Measurements from ENCODE around the gene NRSN1. TPM values are rescaled to one million over a fixed set of nuclear protein-coding genes. Genes with fewer than 3 reads are reported as not detected.

NRSN1 gene, protein sequence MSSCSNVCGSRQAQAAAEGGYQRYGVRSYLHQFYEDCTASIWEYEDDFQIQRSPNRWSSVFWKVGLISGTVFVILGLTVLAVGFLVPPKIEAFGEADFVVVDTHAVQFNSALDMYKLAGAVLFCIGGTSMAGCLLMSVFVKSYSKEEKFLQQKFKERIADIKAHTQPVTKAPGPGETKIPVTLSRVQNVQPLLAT
- total RNA-seq (2022) = not detected in 2 replicates
- Bru-seq, nascent RNA = not detected
- not detected for BruChase-seq, experiment 1, labeled RNA remaining after a 6-hour chase
- BruChase-seq, experiment 2, labeled RNA remaining after a 2-hour chase = not detected
- long read RNA-seq = 0 reads

DNA sequence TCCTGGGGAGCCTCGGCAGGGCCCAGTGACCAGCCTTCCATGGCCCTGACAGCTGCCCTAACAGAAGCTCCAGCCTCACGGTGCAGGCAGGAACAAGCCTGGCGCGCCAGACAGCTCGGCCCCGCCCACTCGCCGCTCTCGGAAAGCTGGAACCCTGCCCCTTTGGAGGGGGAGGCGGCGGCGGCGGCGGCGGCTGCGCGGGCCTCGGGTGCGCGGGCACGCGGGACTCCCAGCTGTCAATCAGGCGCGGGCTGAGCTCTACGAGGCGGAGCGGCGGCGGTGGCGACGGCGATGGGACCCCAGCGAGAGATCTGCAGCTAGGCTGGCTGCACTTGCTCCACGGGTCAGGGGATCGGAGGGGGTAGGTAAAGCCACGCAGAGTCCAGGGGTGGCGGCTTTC lies at the start of gene NRSN1:
Gene NRSN1, plus strand, starts transcription at position 236 of the 400 bp plus-strand sequence. CDS start 8,113 bp downstream, outside the sequence.
- Mint-ChIP-seq H3K4me3 (ENCODE audit: unreplicated experiment) (no peak within 1 kb of the TSS), H3K27ac (ENCODE audit: low read depth, unreplicated experiment) (no peak within 1 kb of the TSS), H3K36me3 (ENCODE audit: insufficient read depth, unreplicated experiment) (no peaks in the 10 kb centered on the region), H3K4me1 (ENCODE audit: insufficient read depth, unreplicated experiment) (no peaks in the 10 kb centered on the region), H3K27me3 (ENCODE audit: insufficient read depth, unreplicated experiment) (peaks cover 31% of the 10 kb centered on the region), H3K9me3 (ENCODE audit: unreplicated experiment) (no peaks in the 10 kb centered on the region)
- no TSS peak for BruUV-seq (replicated peaks)
- no peak for DNase-seq (ENCODE audit: unreplicated experiment)
- POLR2A ChIA-PET = interaction anchor here (0.6 kb wide), 1 partner anchor 16 kb away, joined by 3 read pairs; no protein-coding TSS in a partner anchor
- intact Hi-C loops (cut with micrococcal nuclease) = no loop called here
- TF ChIP-seq, protein P1, sequence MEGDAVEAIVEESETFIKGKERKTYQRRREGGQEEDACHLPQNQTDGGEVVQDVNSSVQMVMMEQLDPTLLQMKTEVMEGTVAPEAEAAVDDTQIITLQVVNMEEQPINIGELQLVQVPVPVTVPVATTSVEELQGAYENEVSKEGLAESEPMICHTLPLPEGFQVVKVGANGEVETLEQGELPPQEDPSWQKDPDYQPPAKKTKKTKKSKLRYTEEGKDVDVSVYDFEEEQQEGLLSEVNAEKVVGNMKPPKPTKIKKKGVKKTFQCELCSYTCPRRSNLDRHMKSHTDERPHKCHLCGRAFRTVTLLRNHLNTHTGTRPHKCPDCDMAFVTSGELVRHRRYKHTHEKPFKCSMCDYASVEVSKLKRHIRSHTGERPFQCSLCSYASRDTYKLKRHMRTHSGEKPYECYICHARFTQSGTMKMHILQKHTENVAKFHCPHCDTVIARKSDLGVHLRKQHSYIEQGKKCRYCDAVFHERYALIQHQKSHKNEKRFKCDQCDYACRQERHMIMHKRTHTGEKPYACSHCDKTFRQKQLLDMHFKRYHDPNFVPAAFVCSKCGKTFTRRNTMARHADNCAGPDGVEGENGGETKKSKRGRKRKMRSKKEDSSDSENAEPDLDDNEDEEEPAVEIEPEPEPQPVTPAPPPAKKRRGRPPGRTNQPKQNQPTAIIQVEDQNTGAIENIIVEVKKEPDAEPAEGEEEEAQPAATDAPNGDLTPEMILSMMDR (IDR thresholded peaks at IDR 0.05; ENCODE audit: unreplicated experiment) = no peak
- CTCF ChIA-PET = interaction anchor here (1.1 kb wide), 1 partner anchor 10 kb away, joined by 5 read pairs; no protein-coding TSS in a partner anchor

DNA sequence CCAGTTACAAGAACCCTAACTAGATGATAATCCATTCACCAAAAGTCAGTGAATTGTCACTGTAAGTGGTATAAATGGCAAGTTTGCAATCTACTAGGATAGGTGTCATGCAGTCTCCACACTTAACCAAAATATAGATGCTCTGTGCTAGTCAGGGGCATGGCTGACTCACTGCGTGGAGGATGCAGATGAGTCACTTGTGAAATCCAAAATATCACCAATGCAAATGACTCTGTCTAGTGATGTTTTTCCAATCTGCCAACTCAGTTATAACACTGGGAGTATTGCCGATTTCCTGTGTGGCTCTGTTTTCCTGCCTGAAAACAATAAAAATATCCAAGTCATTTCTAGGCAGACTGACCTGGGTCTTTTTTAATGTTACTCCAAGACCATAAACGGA lies 47.8 kb upstream of the NRSN1 start:
- peaks cover 4% of the 10 kb centered on the region for H3K4me1 Mint-ChIP-seq (ENCODE audit: insufficient read depth, unreplicated experiment)
- no peaks in the 10 kb centered on the region for H3K36me3 Mint-ChIP-seq (ENCODE audit: insufficient read depth, unreplicated experiment)
- no peak overlapping the region for H3K27ac Mint-ChIP-seq (ENCODE audit: low read depth, unreplicated experiment)
- TF ChIP-seq, protein P1 (IDR thresholded peaks at IDR 0.05; ENCODE audit: unreplicated experiment) = no peak
- H3K4me3 Mint-ChIP-seq (ENCODE audit: unreplicated experiment) = no peak overlapping the region
- peak; percentile 36 for DNase-seq (ENCODE audit: unreplicated experiment)
- BruUV-seq (replicated peaks) = no TSS peak
- H3K9me3 Mint-ChIP-seq (ENCODE audit: unreplicated experiment) = no peaks in the 10 kb centered on the region
- H3K27me3 Mint-ChIP-seq (ENCODE audit: insufficient read depth, unreplicated experiment) = no peaks in the 10 kb centered on the region
- intact Hi-C loops (cut with micrococcal nuclease) = no loop called here
- ChIA-PET CTCF (no interaction called here), POLR2A (no interaction called here)

DNA sequence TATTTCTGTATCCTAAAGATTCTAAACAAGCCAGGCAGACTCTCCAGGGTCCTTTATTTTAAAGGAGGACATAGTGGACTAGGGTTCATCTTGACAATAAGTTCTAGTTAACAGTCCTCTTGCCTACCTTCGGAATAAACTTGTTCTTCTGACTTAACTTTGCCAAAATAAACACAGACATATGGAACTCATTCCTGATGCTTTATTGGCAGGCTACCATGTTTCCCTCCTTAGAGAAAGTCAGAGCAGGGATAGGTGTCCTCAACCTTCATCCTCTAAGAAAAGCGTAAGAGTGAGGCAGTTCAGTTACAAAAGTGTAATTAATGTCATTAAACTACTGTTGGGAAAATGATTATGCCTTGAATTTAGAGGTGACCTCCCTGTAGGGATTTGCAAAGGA lies 46.9 kb upstream of the NRSN1 start:
- ChIA-PET CTCF (no interaction called here), POLR2A (no interaction called here)
- Mint-ChIP-seq H3K27me3 (ENCODE audit: insufficient read depth, unreplicated experiment) (no peaks in the 10 kb centered on the region), H3K27ac (ENCODE audit: low read depth, unreplicated experiment) (no peak overlapping the region), H3K9me3 (ENCODE audit: unreplicated experiment) (no peaks in the 10 kb centered on the region), H3K4me1 (ENCODE audit: insufficient read depth, unreplicated experiment) (peaks cover 4% of the 10 kb centered on the region), H3K4me3 (ENCODE audit: unreplicated experiment) (no peak overlapping the region), H3K36me3 (ENCODE audit: insufficient read depth, unreplicated experiment) (no peaks in the 10 kb centered on the region)
- no peak for DNase-seq (ENCODE audit: unreplicated experiment)
- TF ChIP-seq, protein P1 (IDR thresholded peaks at IDR 0.05; ENCODE audit: unreplicated experiment) = no peak
- intact Hi-C loops (cut with micrococcal nuclease) = no loop called here
- BruUV-seq (replicated peaks) = no TSS peak

DNA sequence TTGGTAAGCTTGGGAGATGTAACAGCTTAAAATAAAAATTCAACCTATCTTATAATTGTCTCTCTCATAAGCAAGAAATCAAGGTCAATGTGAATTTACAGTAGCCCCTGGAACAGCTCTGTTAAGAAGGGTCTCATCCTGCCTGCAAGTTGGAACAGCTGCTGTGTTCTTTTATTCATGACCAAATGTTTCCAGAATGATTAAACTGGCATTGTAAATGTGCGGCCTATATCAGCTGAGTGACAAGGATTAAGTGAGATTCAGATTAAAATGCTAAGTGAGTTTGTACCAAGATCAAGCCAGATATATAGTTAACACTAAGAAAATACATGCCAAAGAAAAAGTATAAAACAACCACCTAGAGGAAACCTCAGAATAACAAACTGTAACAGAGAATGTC lies 45.3 kb upstream of the NRSN1 start:
- Mint-ChIP-seq H3K27ac (ENCODE audit: low read depth, unreplicated experiment) (no peak overlapping the region), H3K36me3 (ENCODE audit: insufficient read depth, unreplicated experiment) (no peaks in the 10 kb centered on the region), H3K27me3 (ENCODE audit: insufficient read depth, unreplicated experiment) (no peaks in the 10 kb centered on the region), H3K9me3 (ENCODE audit: unreplicated experiment) (no peaks in the 10 kb centered on the region), H3K4me3 (ENCODE audit: unreplicated experiment) (no peak overlapping the region), H3K4me1 (ENCODE audit: insufficient read depth, unreplicated experiment) (peaks cover 4% of the 10 kb centered on the region)
- no TSS peak for BruUV-seq (replicated peaks)
- no peak for DNase-seq (ENCODE audit: unreplicated experiment)
- TF ChIP-seq, protein P1 (IDR thresholded peaks at IDR 0.05; ENCODE audit: unreplicated experiment) = no peak
- intact Hi-C loops (cut with micrococcal nuclease) = no loop called here
- POLR2A ChIA-PET = no interaction called here
- CTCF ChIA-PET = interaction anchor here (0.6 kb wide), 1 partner anchor 72 kb away, joined by 3 read pairs; no protein-coding TSS in a partner anchor

All from MCF 10A (cell line).